H1 (cell line): ENCODE results near the gene CTIF. TPM values are rescaled to one million over a fixed set of nuclear protein-coding genes. Genes with fewer than 3 reads are reported as not detected.

Source experiments
- CTCF ChIA-PET: fragments of 300-600 bp; sonication (Branson Sonifier 250); formaldehyde crosslinking; loops from one replicate; lab custom pipeline; 2021; ENCODE audit not compliant: partially characterized antibody; lab: Charles Lee
- POLR2A ChIA-PET: fragments of 300-600 bp; sonication (Branson Sonifier 250); formaldehyde crosslinking; loops from one replicate; lab custom pipeline; 2021; ENCODE audit warnings: inconsistent platforms; ENCODE audit not compliant: partially characterized antibody; lab: Charles Lee
- DNase-seq, 2 experiments: peaks; one replicate each; pipeline versions ENCODE4 v3.0.0 to v3.0.0-alpha.2; 2010 to 2022; ENCODE audit warnings: low spot score in 2 of 2, low read depth in 1 of 2, mixed read lengths in 1 of 2
- FAIRE-seq: peaks from 2 replicates; lab custom pipeline; 2011; peaks lifted over from hg19 to GRCh38; lab: Jason Lieb, UNC
- H2AFZ ChIP-seq: 2 replicates; pipeline ENCODE4 v1.8.1; 2012; ENCODE audit warnings: low read length, inconsistent platforms
- H2AK5ac ChIP-seq: 2 replicates; pipeline ENCODE4 v1.6.1; 2013; ENCODE audit warnings: low read depth, low read length
- H2BK120ac ChIP-seq: replicated peaks from 2 replicates; pipeline ENCODE3; 2013; ENCODE audit warnings: low read depth, low read length, inconsistent platforms
- H2BK12ac ChIP-seq: 2 replicates; pipeline ENCODE4 v1.6.1; 2013; ENCODE audit warnings: low read depth, low read length
- H2BK15ac ChIP-seq: 2 replicates; pipeline ENCODE4 v1.6.1; 2013; ENCODE audit warnings: low read length
- H2BK20ac ChIP-seq: 2 replicates; pipeline ENCODE4 v1.6.1; 2013; ENCODE audit warnings: low read length
- H2BK5ac ChIP-seq: 2 replicates; pipeline ENCODE4 v1.6.1; 2013; ENCODE audit warnings: low read depth, low read length
- H3K14ac ChIP-seq: 2 replicates; pipeline ENCODE4 v1.6.1; 2013; ENCODE audit warnings: inconsistent platforms; ENCODE audit not compliant: insufficient read length
- H3K18ac ChIP-seq: 2 replicates; pipeline ENCODE4 v1.6.1; 2013; ENCODE audit warnings: low read length; ENCODE audit errors: extremely low read depth
- H3K23ac ChIP-seq: 2 replicates; pipeline ENCODE4 v1.6.1; 2013; ENCODE audit warnings: inconsistent platforms; ENCODE audit not compliant: insufficient read length
- H3K23me2 ChIP-seq: 2 replicates; pipeline ENCODE4 v1.6.1; 2013; ENCODE audit warnings: low read depth, low read length
- H3K27ac ChIP-seq: 2 replicates; pipeline ENCODE4 v1.6.1; 2011; ENCODE audit warnings: low read depth, low read length, inconsistent platforms
- H3K27me3 ChIP-seq, 4 experiments: replicated peaks in 1 of 4; 1 replicate in 1 of 4; 2 replicates in 3 of 4; pipeline versions ENCODE4 v1.6.1 to v1.8.1; 2011 to 2013; ENCODE audit warnings: low read length in 3 of 4, mild to moderate bottlenecking in 3 of 4, inconsistent platforms in 2 of 4, mixed read lengths in 2 of 4, moderate library complexity in 1 of 4; ENCODE audit not compliant: control insufficient read depth in 3 of 4, insufficient read depth in 3 of 4; ENCODE audit errors: extremely low read depth in 1 of 4
- H3K36me3 ChIP-seq, 4 experiments: 2 replicates each; pipeline versions ENCODE4 v1.6.1 to v1.8.1; 2011 to 2013; ENCODE audit warnings: mild to moderate bottlenecking in 4 of 4, low read length in 3 of 4, moderate library complexity in 2 of 4, control low read depth in 1 of 4, inconsistent platforms in 1 of 4; ENCODE audit not compliant: insufficient read depth in 4 of 4, control insufficient read depth in 2 of 4
- H3K4ac ChIP-seq: replicated peaks from 2 replicates; pipeline ENCODE3; 2013; ENCODE audit warnings: low read length, low read depth, mixed read lengths, inconsistent platforms; ENCODE audit not compliant: insufficient read length
- H3K4me1 ChIP-seq, 4 experiments: replicated peaks in 1 of 4; 1 replicate in 1 of 4; 2 replicates in 3 of 4; pipeline versions ENCODE4 v1.6.1 to v1.8.1; 2011 to 2013; ENCODE audit warnings: low read length in 3 of 4, inconsistent platforms in 2 of 4, mixed read lengths in 1 of 4; ENCODE audit not compliant: insufficient read depth in 4 of 4, control insufficient read depth in 3 of 4
- H3K4me2 ChIP-seq, 2 experiments: 2 replicates each; pipeline versions ENCODE4 v1.6.1 to v1.8.1; 2011 to 2013; ENCODE audit warnings: low read depth in 2 of 2, low read length in 2 of 2, control low read depth in 1 of 2, inconsistent platforms in 1 of 2, mild to moderate bottlenecking in 1 of 2; ENCODE audit not compliant: insufficient read depth in 1 of 2
- H3K4me3 ChIP-seq, 4 experiments: fragments of 200-600, 300-600 bp in 1 of 4; sonication (generic), shearing (Covaris generic), sonication (Bioruptor Twin) in 1 of 4; 2 replicates each; pipeline versions ENCODE4 v1.5.1 to v1.8.1; 2011 to 2016; ENCODE audit warnings: low read length in 4 of 4, low read depth in 3 of 4, control low read depth in 2 of 4, inconsistent platforms in 2 of 4, mild to moderate bottlenecking in 2 of 4, mixed read lengths in 1 of 4, moderate library complexity in 1 of 4; ENCODE audit not compliant: insufficient read depth in 2 of 4; ENCODE audit errors: extremely low read depth in 1 of 4
- H3K56ac ChIP-seq: replicated peaks from 2 replicates; pipeline ENCODE3; 2013; ENCODE audit warnings: low read depth, mild to moderate bottlenecking, mixed read lengths, low read length, inconsistent platforms; ENCODE audit not compliant: insufficient read length
- H3K79me1 ChIP-seq: 2 replicates; pipeline ENCODE4 v1.6.1; 2013; ENCODE audit warnings: low read depth, low read length, control low read depth
- H3K79me2 ChIP-seq, 2 experiments: 2 replicates each; pipeline versions ENCODE4 v1.6.1 to v1.8.1; 2012 to 2013; ENCODE audit warnings: low read length in 2 of 2, mild to moderate bottlenecking in 2 of 2, inconsistent platforms in 1 of 2; ENCODE audit not compliant: insufficient read depth in 2 of 2, control insufficient read depth in 1 of 2
- H3K9ac ChIP-seq, 4 experiments: replicated peaks in 1 of 4; 1 replicate in 1 of 4; 2 replicates in 3 of 4; pipeline versions ENCODE4 v1.6.1 to v1.8.1; 2011 to 2013; ENCODE audit warnings: low read depth in 3 of 4, low read length in 3 of 4, control low read depth in 2 of 4, mild to moderate bottlenecking in 2 of 4, moderate library complexity in 2 of 4, inconsistent platforms in 1 of 4; ENCODE audit errors: extremely low read depth in 1 of 4
- H3K9me3 ChIP-seq, 2 experiments: 2 replicates each; pipeline versions ENCODE4 v1.6.1 to v1.8.1; 2012 to 2013; ENCODE audit warnings: mild to moderate bottlenecking in 2 of 2, moderate library complexity in 2 of 2, control low read depth in 1 of 2, inconsistent platforms in 1 of 2, low read depth in 1 of 2, low read length in 1 of 2, mixed read lengths in 1 of 2; ENCODE audit not compliant: insufficient read depth in 2 of 2
- H4K20me1 ChIP-seq, 2 experiments: replicated peaks in 1 of 2; 2 replicates each; pipeline versions ENCODE3 to v1.8.1; 2011 to 2013; ENCODE audit warnings: inconsistent platforms in 2 of 2, low read length in 2 of 2, mild to moderate bottlenecking in 1 of 2; ENCODE audit not compliant: insufficient read depth in 2 of 2, control insufficient read depth in 1 of 2
- H4K5ac ChIP-seq: 2 replicates; pipeline ENCODE4 v1.6.1; 2013; ENCODE audit warnings: low read length, low read depth, mixed read lengths, inconsistent platforms; ENCODE audit not compliant: insufficient read length
- H4K8ac ChIP-seq: 2 replicates; pipeline ENCODE4 v1.8.0; 2013; ENCODE audit warnings: mild to moderate bottlenecking, moderate library complexity, low read length, inconsistent platforms; ENCODE audit not compliant: insufficient read depth; ENCODE audit errors: extremely low read depth
- H4K91ac ChIP-seq: replicated peaks from 2 replicates; pipeline ENCODE3; 2013; ENCODE audit warnings: low read length, mixed read lengths, inconsistent platforms; ENCODE audit not compliant: insufficient read length
- CBX8 ChIP-seq: fragments of 300-800, 300-1000 bp; sonication (generic); IDR thresholded peaks from 2 replicates; pipeline ENCODE4 v1.7.1; 2016; ENCODE audit warnings: low read depth, low read length, borderline replicate concordance
- CREB1 ChIP-seq: IDR thresholded peaks from 2 replicates; pipeline ENCODE4 v1.6.1; 2012; ENCODE audit warnings: inconsistent platforms
- HDAC6 ChIP-seq: IDR thresholded peaks from one replicate; pipeline ENCODE4 v1.7.1; 2012; ENCODE audit warnings: low read depth, mild to moderate bottlenecking, inconsistent platforms, low read length, moderate library complexity
- PHF8 ChIP-seq: fragments of 200-600 bp; sonication (generic); conservative IDR thresholded peaks from 2 replicates; pipeline ENCODE4 v1.7.1; 2012; ENCODE audit warnings: low read depth, mild to moderate bottlenecking, inconsistent platforms, low read length, moderate library complexity
- RXRA ChIP-seq: IDR thresholded peaks from 2 replicates; pipeline ENCODE4 v1.6.1; 2011; ENCODE audit warnings: low read depth, mild to moderate bottlenecking, low read length, moderate library complexity; ENCODE audit not compliant: insufficient read depth
- YY1 ChIP-seq: IDR thresholded peaks from 2 replicates; pipeline ENCODE4 v1.6.1; 2011; ENCODE audit warnings: low read depth, mild to moderate bottlenecking, low read length
- WGBS, 2 experiments: shearing (Covaris generic) in 1 of 2; methylation state at CpG; one replicate each; pipeline versions ENCODE4 v1.1.6 to v1.1.7; 2013 to 2015; ENCODE audit warnings: low lambda C conversion rate in 2 of 2, mixed read lengths in 2 of 2, inconsistent platforms in 1 of 2, low coverage in 1 of 2, missing lambda C conversion rate in 1 of 2; ENCODE audit not compliant: insufficient replicate concordance in 2 of 2, insufficient coverage in 1 of 2, insufficient read length in 1 of 2; ENCODE audit errors: extremely low coverage in 1 of 2, missing lambda C conversion rate in 1 of 2; 5-methylcytosine and 5-hydroxymethylcytosine counted together
- polyA plus RNA-seq, 7 experiments: library from polyadenylated mRNA; depleted of rRNA in 3 of 7; stranded (reverse) in 5 of 7; unstranded in 2 of 7; fragments of >200 nt in 5 of 7; fragments of 200-250 nt in 2 of 7; gene quantifications; 1 replicate in 5 of 7; 2 replicates in 1 of 7; 4 replicates in 1 of 7; pipeline versions ENCODE4 v1.2.1 to v1.2.3, GENCODE V29; 2011 to 2013; ENCODE audit warnings: missing spikeins in 2 of 7, mixed read lengths in 2 of 7
- total RNA-seq: library from RNA; stranded (reverse); fragmentation: NEBNext Ultra II Directional; extraction: Animal tissue kit (Norgen Biotek cat#: 25700); gene quantifications from 2 replicates; pipeline ENCODE4 v1.2.1, GENCODE V29; 2021
- TF ChIP-seq, protein P1 (sequence below): IDR thresholded peaks from 2 replicates; pipeline ENCODE4 v1.6.1; 2012; ENCODE audit warnings: inconsistent platforms
- TF ChIP-seq, protein P2 (sequence below): IDR thresholded peaks from 2 replicates; pipeline ENCODE4 v1.6.1; 2011; ENCODE audit warnings: low read depth, mild to moderate bottlenecking, low read length; ENCODE audit not compliant: insufficient read depth

CTIF gene
- total and polyA plus RNA-seq, 2 of the 8 experiments (the other 6 are each of a cell fraction or from before 2014, with no cell fraction given) = 9.0 to 17.8 TPM

DNA sequence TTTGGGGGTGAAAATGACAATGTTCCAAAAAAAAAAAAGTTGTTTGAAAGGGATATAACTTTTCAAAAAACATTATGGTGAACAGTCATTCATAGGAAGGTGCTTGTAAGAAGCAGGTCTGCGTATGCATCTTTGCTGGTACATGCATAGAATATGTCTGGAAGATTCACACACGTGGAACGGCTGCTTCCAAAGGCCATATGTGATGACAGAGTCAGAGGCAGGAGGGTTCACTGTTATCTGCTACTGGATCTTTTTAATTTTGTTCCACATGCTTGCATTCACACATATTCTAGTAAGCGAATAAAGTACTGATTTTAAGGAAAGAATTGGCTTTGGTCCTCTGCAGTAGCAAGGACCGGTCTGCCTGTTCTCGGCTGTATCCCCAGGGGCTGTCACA lies 218.5 kb downstream of the CTIF start:
- POLR2A ChIA-PET = no interaction called here
- no peaks in the 10 kb centered on the region for H3K4me1 ChIP-seq
- H2AFZ ChIP-seq = no peak overlapping the region
- no peak overlapping the region for H4K91ac ChIP-seq
- no peak overlapping the region for H3K27ac ChIP-seq
- no peak overlapping the region for H3K9ac ChIP-seq
- H2AK5ac ChIP-seq = no peak overlapping the region
- no peaks in the 10 kb centered on the region for H3K27me3 ChIP-seq
- no peaks in the 10 kb centered on the region for H3K79me2 ChIP-seq
- H2BK120ac ChIP-seq = no peak overlapping the region
- CTCF ChIA-PET = no interaction called here
- no peak for FAIRE-seq
- H4K5ac ChIP-seq = no peak overlapping the region
- no peaks in the 10 kb centered on the region for H4K20me1 ChIP-seq
- H3K23me2 ChIP-seq = no peaks in the 10 kb centered on the region
- DNase-seq = no peak
- H2BK12ac ChIP-seq = no peak overlapping the region
- H3K4me3 ChIP-seq = no peak overlapping the region
- no peak overlapping the region for H3K14ac ChIP-seq
- H2BK5ac ChIP-seq = no peak overlapping the region
- H2BK15ac ChIP-seq = no peak overlapping the region
- no peaks in the 10 kb centered on the region for H3K79me1 ChIP-seq
- H3K4me2 ChIP-seq = no peak overlapping the region
- TF ChIP-seq, protein P1, sequence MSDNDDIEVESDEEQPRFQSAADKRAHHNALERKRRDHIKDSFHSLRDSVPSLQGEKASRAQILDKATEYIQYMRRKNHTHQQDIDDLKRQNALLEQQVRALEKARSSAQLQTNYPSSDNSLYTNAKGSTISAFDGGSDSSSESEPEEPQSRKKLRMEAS = no peak
- TF ChIP-seq, protein P2, sequence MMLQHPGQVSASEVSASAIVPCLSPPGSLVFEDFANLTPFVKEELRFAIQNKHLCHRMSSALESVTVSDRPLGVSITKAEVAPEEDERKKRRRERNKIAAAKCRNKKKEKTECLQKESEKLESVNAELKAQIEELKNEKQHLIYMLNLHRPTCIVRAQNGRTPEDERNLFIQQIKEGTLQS = no peak
- TF ChIP-seq CREB1 (no peak), RXRA (no peak), YY1 (no peak), PHF8 (no peak), HDAC6 (no peak), CBX8 (no peak)
- no peak overlapping the region for H3K23ac ChIP-seq
- no peak overlapping the region for H3K18ac ChIP-seq
- H2BK20ac ChIP-seq = no peak overlapping the region
- no peak overlapping the region for H4K8ac ChIP-seq
- no peaks in the 10 kb centered on the region for H3K9me3 ChIP-seq
- WGBS, 2 experiments = 93% methylated on average over 6 of the region's 6 CpGs; no CpG with 5 or more reads in 1 of the 2 experiments
- H3K56ac ChIP-seq = no peak overlapping the region
- H3K4ac ChIP-seq = no peak overlapping the region
- H3K36me3 ChIP-seq = peaks cover 0 to 7% (median 1%) of the 10 kb centered on the region in 4 experiments; a peak in 4 of 8 replicates
